Activated T-cell treated with anti-CD3 and anti-CD28 coated beads for 1 hour (primary cell): ENCODE data around the gene APOL1.

Experiments
- DNase-seq: peaks from one replicate; pipeline ENCODE4 v3.0.0-alpha.2; 2020; ENCODE audit warnings: low read depth

Gene APOL1

GRCh38 chr22:36291831-36292740 is 39.2 kb downstream of the APOL1 start:
- DNase-seq: no peak

- DNase-seq: no peak
Measured at GRCh38 chr22:36292823-36293530, 40.0 kb downstream of the APOL1 start.

- DNase-seq: no peak
Measured at GRCh38 chr22:36293606-36294292, 40.8 kb downstream of the APOL1 start.

- no peak for DNase-seq
Measured at GRCh38 chr22:36294293-36294620, 41.3 kb downstream of the APOL1 start.

DNA sequence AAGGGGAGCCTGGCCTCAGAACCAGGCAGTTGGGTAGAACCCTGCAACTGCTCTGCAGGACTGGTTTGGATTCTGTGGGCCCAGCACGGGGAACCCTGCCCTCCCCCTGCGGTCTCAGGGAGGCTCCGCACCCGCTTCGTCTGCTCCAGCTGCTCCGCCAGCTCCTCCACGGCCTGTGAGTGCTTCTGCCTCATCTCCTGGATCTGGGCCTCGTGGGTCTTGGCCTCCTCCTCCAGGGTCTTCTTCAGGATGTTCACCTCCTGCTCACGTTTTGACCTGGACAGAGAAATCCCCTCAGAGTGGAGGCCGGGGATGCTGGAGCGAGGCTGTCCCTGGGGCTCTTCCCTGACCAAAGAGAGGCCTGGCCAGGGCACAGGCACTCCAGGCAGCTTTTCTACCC is 41.9 kb downstream of the APOL1 start:
- no peak for DNase-seq

- DNase-seq: no peak
Measured at GRCh38 chr22:36295247-36295646, 42.3 kb downstream of the APOL1 start.

DNA sequence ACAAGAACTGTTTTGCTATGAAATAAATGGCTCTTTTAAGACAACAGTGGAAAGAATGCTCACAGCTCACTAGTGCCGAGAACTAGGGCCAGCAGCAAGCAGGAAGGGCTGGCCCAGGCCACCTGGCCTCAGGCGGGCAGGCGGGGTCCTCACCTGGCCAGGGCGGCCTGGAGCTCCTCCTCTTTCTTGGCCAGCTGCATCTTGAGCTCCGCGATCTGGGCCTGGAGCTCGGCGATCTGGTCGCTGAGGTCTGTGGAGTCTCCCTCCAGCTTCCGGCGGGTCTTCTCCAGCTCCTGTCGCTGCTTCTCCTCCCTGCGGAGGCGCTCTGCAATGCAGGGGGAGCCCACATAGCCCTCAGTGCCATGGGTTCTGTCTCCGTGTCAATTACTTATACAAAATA is 43.8 kb downstream of the APOL1 start:
- no peak for DNase-seq

GRCh38 chr22:36297568-36297967 is 44.6 kb downstream of the APOL1 start:
- DNase-seq: no peak

DNA sequence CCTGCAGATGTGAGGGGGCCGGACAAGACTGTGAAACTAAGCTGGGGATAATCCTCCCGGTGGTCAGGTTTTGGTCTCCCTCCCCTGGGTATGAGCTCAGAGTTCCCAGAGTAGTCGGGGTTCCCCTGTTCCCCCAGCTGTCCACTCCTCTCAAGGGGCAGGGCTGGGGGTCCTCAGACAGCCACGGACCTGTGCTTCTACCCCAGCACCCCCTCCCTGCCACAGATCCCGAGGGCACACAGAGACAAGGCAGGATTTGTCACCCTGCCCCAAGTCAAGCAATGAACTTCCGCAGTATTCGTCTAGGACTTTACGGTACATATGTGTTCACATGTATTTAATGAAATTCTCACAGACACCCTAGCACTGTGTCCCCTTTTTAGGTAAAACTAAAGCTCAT is 45.2 kb downstream of the APOL1 start:
- DNase-seq: no peak

- DNase-seq: no peak
Measured at GRCh38 chr22:36298601-36299000, 45.7 kb downstream of the APOL1 start.

DNA sequence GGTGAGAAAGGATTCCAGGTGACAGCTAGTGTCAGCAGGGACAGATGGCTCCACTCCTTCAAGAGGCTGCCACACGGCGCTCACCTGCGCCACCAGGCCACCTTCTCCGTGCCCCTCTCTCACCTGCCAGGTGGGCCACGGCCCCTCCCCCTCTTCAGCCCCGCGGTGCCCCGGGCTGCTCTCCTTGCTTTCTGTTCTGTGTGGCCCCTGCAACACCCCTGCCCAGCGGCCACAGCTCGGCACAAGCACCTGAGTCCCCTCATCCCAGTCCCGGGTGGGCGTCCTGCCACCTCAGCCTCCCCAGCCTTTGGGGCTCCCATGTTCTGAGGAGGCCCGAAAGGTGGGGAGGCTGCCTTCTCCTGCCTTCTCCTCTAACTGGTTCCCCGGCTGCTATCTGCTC is 46.4 kb downstream of the APOL1 start:
- DNase-seq: no peak

DNA sequence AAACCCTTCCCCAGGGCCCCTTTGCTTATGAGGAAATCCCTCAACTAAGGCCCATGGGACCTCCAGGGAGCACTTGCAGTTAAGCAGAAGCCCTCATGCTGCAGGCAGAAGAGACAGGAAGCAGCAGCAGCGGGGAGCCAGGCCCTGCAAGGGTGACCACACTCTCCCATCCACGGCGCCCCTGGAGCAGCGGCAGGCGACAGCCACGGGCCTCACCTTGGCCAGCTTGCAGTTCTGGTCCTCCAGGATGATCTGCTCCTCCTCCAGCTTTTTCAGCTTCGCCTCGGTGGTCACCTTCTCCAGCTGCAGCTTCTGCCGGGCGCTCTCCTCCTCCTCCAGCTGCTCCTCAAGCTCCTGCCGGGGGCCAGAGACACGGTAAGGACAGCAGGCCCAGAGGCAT is 47.0 kb downstream of the APOL1 start:
- DNase-seq: no peak

DNA sequence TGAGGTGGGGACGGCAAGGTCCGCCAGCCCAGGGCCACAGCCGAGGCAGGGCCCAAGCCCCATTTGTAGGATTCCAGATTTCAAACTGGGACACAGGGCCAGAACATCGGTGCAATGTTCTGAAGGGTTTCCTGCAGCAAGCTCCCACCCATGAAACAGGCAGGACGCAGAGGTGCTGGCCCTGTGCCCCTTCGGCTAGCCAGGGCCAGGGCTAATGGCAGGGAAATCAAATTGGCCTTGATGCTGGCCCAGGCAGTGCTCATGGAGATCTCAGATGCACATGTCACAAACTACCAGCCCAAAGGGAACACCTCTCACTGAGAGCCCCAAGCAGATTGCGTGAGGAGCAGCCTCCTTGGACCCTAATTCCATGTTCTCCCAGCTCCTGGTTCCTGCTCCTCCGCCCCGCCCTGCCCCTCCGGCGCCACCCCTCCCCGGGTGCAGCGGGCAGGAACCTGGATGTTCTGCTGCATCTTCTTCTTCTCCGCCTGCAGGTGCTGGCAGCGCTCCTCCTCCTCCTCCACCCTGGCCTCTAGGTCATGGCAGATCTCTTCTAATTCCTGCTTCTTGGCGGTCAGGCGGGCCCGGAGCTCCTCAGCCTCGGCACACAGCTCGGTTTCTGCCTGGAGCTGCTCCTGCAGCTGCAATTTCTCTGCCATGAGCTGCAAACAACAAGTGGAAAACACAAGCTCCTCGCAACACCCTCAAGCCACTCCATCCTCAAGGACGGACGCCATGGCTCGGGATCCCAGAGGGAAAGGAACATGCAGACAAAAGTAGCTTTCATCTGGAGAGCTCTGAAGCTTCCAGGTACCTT is 47.7 kb downstream of the APOL1 start:
- no peak for DNase-seq

DNA sequence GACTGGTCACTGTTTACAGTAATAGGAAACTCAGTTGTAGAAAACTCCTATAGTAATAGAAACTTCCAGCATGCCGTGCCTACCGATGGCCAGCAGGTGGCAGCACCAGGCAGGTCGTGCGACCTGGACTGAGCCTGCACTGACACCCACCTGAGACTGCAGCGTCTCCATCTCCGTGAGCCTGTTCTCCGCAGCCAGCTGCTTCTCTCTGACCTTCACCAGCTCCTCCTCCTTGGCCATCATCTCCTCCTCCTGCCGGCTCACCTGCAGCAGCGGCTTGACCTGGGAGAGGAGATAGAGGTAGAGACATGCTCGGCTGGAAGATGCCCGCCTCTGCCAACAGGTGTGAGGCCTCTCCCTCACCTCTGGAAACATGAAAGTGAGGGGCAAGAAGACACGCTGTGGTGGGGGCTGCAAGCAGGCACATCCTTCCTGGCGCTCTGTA is 48.5 kb downstream of the APOL1 start:
- peak; percentile 87 for DNase-seq

DNA sequence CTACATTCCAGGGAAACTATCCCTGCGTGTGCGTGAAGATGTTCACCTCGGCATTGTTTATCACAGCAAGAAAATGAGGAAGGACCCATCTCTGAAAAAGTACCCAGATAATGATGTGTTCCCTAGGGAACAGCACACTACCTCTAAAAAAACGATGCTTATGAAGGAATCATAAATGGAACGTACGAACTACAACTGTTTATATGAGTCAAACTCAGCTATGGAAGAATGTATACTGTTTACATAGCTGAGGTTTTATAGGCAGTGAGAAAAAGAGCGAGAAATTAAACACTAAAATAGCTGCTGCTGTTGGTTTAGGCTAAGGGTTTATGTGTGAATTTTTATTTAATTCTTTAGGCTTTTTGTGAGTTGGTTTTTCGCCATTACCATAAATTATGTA is 48.9 kb downstream of the APOL1 start:
- no peak for DNase-seq

- DNase-seq: no peak
Measured at GRCh38 chr22:36302439-36303114, 49.6 kb downstream of the APOL1 start.

DNA sequence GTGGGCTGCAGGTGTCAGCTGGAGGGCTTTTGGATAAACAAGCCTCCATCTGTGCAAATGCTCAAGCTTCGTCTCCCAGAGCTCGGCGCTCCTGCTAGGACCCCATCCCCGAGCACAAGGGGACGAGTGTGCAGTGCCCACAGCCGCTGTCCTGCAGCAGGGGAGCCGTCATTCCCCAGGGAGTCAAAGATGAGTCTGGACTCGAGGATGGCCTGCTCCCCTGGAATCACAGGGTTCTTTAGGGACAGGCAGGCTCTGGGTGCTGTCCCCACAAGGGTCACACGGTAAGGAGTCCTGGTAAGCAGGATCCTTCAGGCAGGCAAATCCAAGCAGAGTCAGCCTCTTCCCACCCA is 50.2 kb downstream of the APOL1 start:
- DNase-seq: no peak

- no peak for DNase-seq
Measured at GRCh38 chr22:36303874-36304273, 50.9 kb downstream of the APOL1 start.

DNA sequence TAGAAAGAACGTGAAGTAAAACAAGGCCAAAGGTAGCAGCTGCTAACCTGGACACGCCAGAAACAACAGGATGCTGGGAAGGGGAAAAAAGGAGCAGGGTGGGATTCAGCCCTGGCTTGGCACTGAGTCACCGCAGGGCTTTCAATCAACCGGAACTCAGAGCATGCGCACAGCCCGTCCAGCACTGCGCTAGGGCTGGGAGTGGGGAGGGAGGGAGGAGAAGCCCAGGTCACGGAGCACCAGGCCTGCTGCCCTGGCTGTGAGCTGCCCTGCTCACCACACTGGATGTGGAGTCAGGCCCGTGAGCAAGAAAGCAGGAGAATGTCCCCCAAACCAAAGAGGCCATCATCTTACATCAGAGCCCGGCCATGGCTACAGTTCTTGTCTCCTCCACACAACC is 51.5 kb downstream of the APOL1 start:
- no peak for DNase-seq

GRCh38 chr22:36305813-36306212 is 52.9 kb downstream of the APOL1 start:
- DNase-seq: no peak

DNA sequence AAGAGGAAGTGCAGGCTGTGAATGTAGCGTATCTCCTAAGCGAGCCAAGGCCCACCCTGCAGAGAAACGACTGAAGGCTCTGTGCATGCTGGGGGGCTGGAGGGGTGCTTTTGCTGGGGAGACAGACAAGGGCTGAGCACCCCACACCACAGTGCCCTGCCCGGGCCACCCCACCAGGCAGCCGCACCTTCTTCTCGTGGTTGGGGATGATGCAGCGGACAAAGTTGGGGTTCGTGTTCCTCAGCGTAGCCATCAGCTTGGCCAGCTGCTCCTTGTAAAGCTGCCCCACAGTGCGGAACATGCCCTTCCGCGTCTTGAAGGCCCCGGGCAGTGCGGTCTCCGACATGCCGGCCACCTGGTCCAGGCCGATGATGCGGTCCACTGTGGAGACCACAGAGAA is 53.3 kb downstream of the APOL1 start:
- no peak for DNase-seq

- no peak for DNase-seq
Measured at GRCh38 chr22:36308880-36309279, 55.9 kb downstream of the APOL1 start.
